GM23338 (cell line): ENCODE data around the gene RHO. TPM values are rescaled to one million over a fixed set of nuclear protein-coding genes. Genes with fewer than 3 reads are reported as not detected.

Experiments used
- ATAC-seq: fragments of 200-7000 bp; cut with Tn5 transposase; 3 replicates; pipeline ENCODE4 v1.9.1; 2020
- DNase-seq: peaks from one replicate; pipeline ENCODE4 v3.0.0-alpha.2; 2015; ENCODE audit warnings: low spot score
- H2AFZ ChIP-seq: fragments of 200-600 bp; sonication (generic); 2 replicates; pipeline ENCODE4 v1.8.0; 2016; ENCODE audit warnings: antibody characterized with exemption, mild to moderate bottlenecking, moderate library complexity
- H3F3A ChIP-seq: fragments of 200-600 bp; sonication (generic); replicated peaks from 2 replicates; pipeline ENCODE4 v1.8.0; 2017; ENCODE audit warnings: antibody characterized with exemption, mixed run types, low read depth
- H3K27ac ChIP-seq: fragments of 200-600 bp; sonication (generic); 2 replicates; pipeline ENCODE4 v1.6.1; 2016; ENCODE audit warnings: low read depth
- H3K27me3 ChIP-seq: fragments of 200-600 bp; sonication (generic); 2 replicates; pipeline ENCODE4 v1.8.0; 2016; ENCODE audit warnings: mild to moderate bottlenecking, mixed run types, moderate library complexity; ENCODE audit not compliant: insufficient read depth
- H3K36me3 ChIP-seq: fragments of 200-600 bp; sonication (generic); 2 replicates; pipeline ENCODE4 v1.8.0; 2016; ENCODE audit warnings: mild to moderate bottlenecking; ENCODE audit not compliant: insufficient read depth
- H3K4me1 ChIP-seq: fragments of 200-600 bp; sonication (generic); 2 replicates; pipeline ENCODE4 v1.8.0; 2016; ENCODE audit warnings: mild to moderate bottlenecking, moderate library complexity; ENCODE audit not compliant: insufficient read depth
- H3K4me2 ChIP-seq: fragments of 200-600 bp; sonication (generic); 2 replicates; pipeline ENCODE4 v1.7.1; 2017; ENCODE audit warnings: mixed run types
- H3K4me3 ChIP-seq: fragments of 200-600 bp; sonication (generic); 2 replicates; pipeline ENCODE4 v1.6.1; 2016; ENCODE audit warnings: mixed run types
- H3K79me2 ChIP-seq: fragments of 200-600 bp; sonication (generic); replicated peaks from 2 replicates; pipeline ENCODE4 v1.8.0; 2017; ENCODE audit warnings: mild to moderate bottlenecking; ENCODE audit not compliant: insufficient read depth
- H3K9me2 ChIP-seq: fragments of 200-600 bp; sonication (generic); 2 replicates; pipeline ENCODE4 v1.8.0; 2017; ENCODE audit not compliant: insufficient read depth
- H4K20me1 ChIP-seq: fragments of 200-600 bp; sonication (generic); replicated peaks from 2 replicates; pipeline ENCODE4 v1.8.0; 2017; ENCODE audit warnings: mild to moderate bottlenecking; ENCODE audit not compliant: insufficient read depth
- H3K27ac Mint-ChIP-seq: 2 replicates; pipeline ENCODE4 v1.8.0; 2020; ENCODE audit warnings: inconsistent platforms, mild to moderate bottlenecking, moderate library complexity, mixed read lengths
- H3K27me3 Mint-ChIP-seq: 3 replicates; pipeline ENCODE4 v1.8.0; 2022; ENCODE audit warnings: low read depth, mild to moderate bottlenecking, moderate library complexity, mixed read lengths, inconsistent platforms; ENCODE audit not compliant: insufficient read depth, poor library complexity
- H3K36me3 Mint-ChIP-seq: 3 replicates; pipeline ENCODE4 v1.8.0; 2021; ENCODE audit warnings: low read depth, mild to moderate bottlenecking, inconsistent platforms, moderate library complexity, mixed read lengths
- H3K4me1 Mint-ChIP-seq: 3 replicates; pipeline ENCODE4 v1.8.0; 2020; ENCODE audit warnings: mild to moderate bottlenecking, inconsistent platforms, mixed read lengths
- H3K4me3 Mint-ChIP-seq: 3 replicates; pipeline ENCODE4 v1.8.0; 2021; ENCODE audit warnings: moderate library complexity, mild to moderate bottlenecking, inconsistent platforms, mixed read lengths
- H3K9me3 Mint-ChIP-seq: 3 replicates; pipeline ENCODE4 v1.8.0; 2020; ENCODE audit warnings: moderate library complexity, mild to moderate bottlenecking, inconsistent platforms, mixed read lengths
- CTCF ChIP-seq, 2 experiments: fragments of 200-600 bp in 1 of 2; sonication (generic) in 1 of 2; conservative IDR thresholded peaks; 2 replicates each; pipeline versions ENCODE4 v1.5.1 to v1.6.1; 2016 to 2017; ENCODE audit warnings: antibody characterized with exemption in 2 of 2, low read depth in 2 of 2, mild to moderate bottlenecking in 2 of 2, moderate library complexity in 1 of 2
- ETS1 ChIP-seq: IDR thresholded peaks from 2 replicates; pipeline ENCODE4 v1.6.1; 2016; ENCODE audit warnings: antibody characterized with exemption
- EZH2 ChIP-seq: fragments of 200-600 bp; sonication (generic); IDR thresholded peaks from one replicate; pipeline ENCODE4 v1.8.0; 2017; ENCODE audit warnings: antibody characterized with exemption, mild to moderate bottlenecking, low read depth; ENCODE audit not compliant: unreplicated experiment
- EZH2phosphoT487 ChIP-seq: fragments of 200-600 bp; sonication (generic); IDR thresholded peaks from one replicate; pipeline ENCODE4 v1.8.1; 2018; ENCODE audit warnings: antibody characterized with exemption; ENCODE audit not compliant: unreplicated experiment
- POLR2AphosphoS5 ChIP-seq: IDR thresholded peaks from 2 replicates; pipeline ENCODE4 v1.6.1; 2016; ENCODE audit warnings: antibody characterized with exemption, low read depth
- REST ChIP-seq: IDR thresholded peaks from one replicate; pipeline ENCODE4 v1.6.1; 2018; ENCODE audit warnings: antibody characterized with exemption; ENCODE audit not compliant: unreplicated experiment
- STAT1 ChIP-seq: IDR thresholded peaks from one replicate; pipeline ENCODE4 v1.6.1; 2016; ENCODE audit warnings: antibody characterized with exemption; ENCODE audit not compliant: unreplicated experiment
- ZNF114 ChIP-seq: fragments of 250-450 bp; sonication (Bioruptor Pico); IDR thresholded peaks from 2 replicates; pipeline ENCODE4 v1.5.0; 2020; ENCODE audit warnings: mild to moderate bottlenecking, moderate library complexity
- ZNF331 ChIP-seq: fragments of 250-450 bp; sonication (Bioruptor Pico); IDR thresholded peaks from 2 replicates; pipeline ENCODE4 v1.5.0; 2020; ENCODE audit warnings: low read depth, mild to moderate bottlenecking, moderate library complexity
- ZNF462 ChIP-seq: fragments of 250-450 bp; sonication (Bioruptor Pico); IDR thresholded peaks from 2 replicates; pipeline ENCODE4 v1.5.0; 2020; ENCODE audit warnings: mild to moderate bottlenecking, moderate library complexity
- polyA plus RNA-seq: library from polyadenylated mRNA; unstranded; fragments of >200 nt; fragmentation: Nextera tagmentation; extraction: Ambion mirVana; gene quantifications from 2 replicates; pipeline ENCODE4 v1.2.1, GENCODE V29; 2016
- total RNA-seq: library from RNA; depleted of rRNA; stranded (reverse); fragments of >200 nt; shearing (Covaris generic); gene quantifications from 2 replicates; pipeline ENCODE4 v1.2.3, GENCODE V29; 2014

Gene RHO
- total and polyA plus RNA-seq, 2 experiments from 2014 or later = not detected

- TF ChIP-seq EZH2phosphoT487 = no peak
- TF ChIP-seq STAT1 = no peak
- no peak for TF ChIP-seq REST
- no peak for TF ChIP-seq ETS1
- no peak for TF ChIP-seq ZNF331 (CRISPR knock-in tag)
- TF ChIP-seq POLR2AphosphoS5 = no peak
- TF ChIP-seq CTCF (conservative IDR thresholded peaks at IDR 0.05; ENCODE audit: low read depth in 2 of 2) = no peak
Measured at GRCh38 chr3:129572603-129573002, 44.2 kb downstream of the RHO start (continued).

GRCh38 chr3:129573493-129573892, 45.1 kb downstream of the RHO start:
- Histone ChIP-seq H3K36me3 (no peaks in the 10 kb centered on the region), H3K4me2 (no peak overlapping the region), H2AFZ (no peak overlapping the region), H3K27ac (no peak overlapping the region), H3K4me3 (no peak overlapping the region), H3K27me3 (no peaks in the 10 kb centered on the region), H3K9me2 (no peaks in the 10 kb centered on the region), H4K20me1 (no peaks in the 10 kb centered on the region), H3K4me1 (no peaks in the 10 kb centered on the region), H3K79me2 (no peaks in the 10 kb centered on the region), H3F3A (no peaks in the 10 kb centered on the region)
- H3K27ac Mint-ChIP-seq = no peak overlapping the region
- H3K27me3 Mint-ChIP-seq = peaks cover 2% of the 10 kb centered on the region
- ATAC-seq (no peak), DNase-seq (no peak)
- H3K36me3 Mint-ChIP-seq = peaks cover 2% of the 10 kb centered on the region; the same call in 1 of the 3 replicates
- H3K4me3 Mint-ChIP-seq = no peak overlapping the region
- peaks cover 14% of the 10 kb centered on the region for H3K4me1 Mint-ChIP-seq
- H3K9me3 Mint-ChIP-seq = no peaks in the 10 kb centered on the region; the same call in 2 of the 3 replicates
- TF ChIP-seq ZNF331 (CRISPR knock-in tag) (no peak), ZNF462 (CRISPR knock-in tag) (no peak), ZNF114 (CRISPR knock-in tag) (no peak), EZH2 (no peak), STAT1 (no peak), POLR2AphosphoS5 (no peak)
